VCaP (cell line): ENCODE data around the gene ZNF77.

Experiments used
- H3K27ac ChIP-seq: fragments of 450-650 bp; 2 replicates; pipeline ENCODE4 v1.5.1; 2017
- CTCF ChIP-seq: fragments of 450-650 bp; conservative IDR thresholded peaks from 2 replicates; pipeline ENCODE4 v1.5.1; 2017; ENCODE audit warnings: mild to moderate bottlenecking, moderate library complexity

The ZNF77 gene

GRCh38 chr19:2986951-2987524 lies 42.3 kb upstream of the ZNF77 start:
- no peak overlapping the region for H3K27ac ChIP-seq
- no peak for TF ChIP-seq CTCF

- peak overlapping the region; percentile 56 for H3K27ac ChIP-seq
- no peak for TF ChIP-seq CTCF
Measured at GRCh38 chr19:2984215-2984528, 39.4 kb upstream of the ZNF77 start.

- H3K27ac ChIP-seq, result peak overlapping the region; percentile 56
- no peak for TF ChIP-seq CTCF
Measured at GRCh38 chr19:2983351-2984214, 38.8 kb upstream of the ZNF77 start.

- TF ChIP-seq CTCF, result no peak
Measured at GRCh38 chr19:2982983-2983350, 38.2 kb upstream of the ZNF77 start.

GRCh38 chr19:2982561-2982960 lies 37.8 kb upstream of the ZNF77 start:
- peak overlapping the region; percentile 56 for H3K27ac ChIP-seq
- no peak for TF ChIP-seq CTCF

More at GRCh38 chr19:2982983-2983350, 38.2 kb upstream of the ZNF77 start:
- peak overlapping the region; percentile 56 for H3K27ac ChIP-seq

GRCh38 chr19:2981898-2982297 lies 37.1 kb upstream of the ZNF77 start:
- H3K27ac ChIP-seq, result no peak overlapping the region
- no peak for TF ChIP-seq CTCF

GRCh38 chr19:2978772-2979171 lies 34.0 kb upstream of the ZNF77 start:
- H3K27ac ChIP-seq, result no peak overlapping the region
- no peak for TF ChIP-seq CTCF
